ENCODE data around the gene UBE2M. TPM values are rescaled to one million over a fixed set of nuclear protein-coding genes. Genes with fewer than 3 reads are reported as not detected.

UBE2M gene
- polyA plus RNA-seq, 1 of the 3 experiments (the other 2 are of a cell fraction) = 135 TPM

DNA sequence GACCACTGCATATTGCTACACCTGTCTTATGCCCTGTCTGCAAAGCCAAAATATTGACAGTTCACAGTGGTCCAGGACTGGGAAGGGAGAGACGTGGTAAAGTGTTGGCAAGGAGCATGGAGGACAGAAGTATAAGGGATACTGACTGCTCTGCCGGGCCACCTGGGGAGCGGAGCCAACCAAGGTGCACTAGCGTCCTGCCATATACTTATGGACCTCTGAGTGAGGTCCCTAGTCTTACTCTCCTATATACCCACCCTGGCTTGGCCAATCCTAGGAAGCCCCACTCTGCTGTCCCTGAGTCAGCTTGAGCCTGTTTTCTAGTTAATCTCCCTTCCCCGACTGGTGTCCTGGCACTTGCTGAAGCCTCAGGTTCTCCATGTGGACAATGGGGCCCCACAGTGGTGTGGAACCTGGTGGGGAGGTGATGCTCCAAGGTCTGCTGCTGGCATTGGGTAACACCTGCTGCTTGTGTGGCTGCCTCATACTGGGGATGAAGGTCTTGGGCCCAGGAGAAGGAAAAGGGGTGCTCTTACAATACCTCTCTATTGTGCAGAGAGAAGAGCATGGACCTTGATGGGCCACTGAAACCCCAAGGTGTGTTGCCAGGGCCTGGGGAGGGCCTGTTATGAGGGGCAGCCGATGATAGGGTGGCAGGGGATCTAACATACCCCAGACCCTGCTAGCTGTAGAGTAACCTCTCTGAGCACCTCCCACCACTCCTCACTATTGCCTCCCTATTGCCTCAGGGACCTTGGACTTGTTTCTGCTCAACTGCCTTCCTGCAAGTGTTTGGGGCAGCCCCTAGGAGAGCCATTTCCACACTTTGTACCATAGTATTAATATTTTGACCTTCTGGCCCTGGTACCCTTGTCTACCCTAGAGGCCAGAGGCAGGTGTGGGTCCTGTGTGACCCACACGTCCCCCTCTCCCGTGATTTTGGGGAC lies 21.3 kb downstream of the UBE2M start:
- no peak for DNase-seq
- TF ChIP-seq MXI1 (IDR thresholded peaks at IDR 0.05; ENCODE audit: low read depth, low read length) = no peak
- no peak for TF ChIP-seq ELF1 (IDR thresholded peaks at IDR 0.05)
- TF ChIP-seq, protein P1, sequence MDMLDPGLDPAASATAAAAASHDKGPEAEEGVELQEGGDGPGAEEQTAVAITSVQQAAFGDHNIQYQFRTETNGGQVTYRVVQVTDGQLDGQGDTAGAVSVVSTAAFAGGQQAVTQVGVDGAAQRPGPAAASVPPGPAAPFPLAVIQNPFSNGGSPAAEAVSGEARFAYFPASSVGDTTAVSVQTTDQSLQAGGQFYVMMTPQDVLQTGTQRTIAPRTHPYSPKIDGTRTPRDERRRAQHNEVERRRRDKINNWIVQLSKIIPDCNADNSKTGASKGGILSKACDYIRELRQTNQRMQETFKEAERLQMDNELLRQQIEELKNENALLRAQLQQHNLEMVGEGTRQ (IDR thresholded peaks at IDR 0.05; ENCODE audit: borderline replicate concordance, low read depth, low read length) = no peak
- no peak for TF ChIP-seq EZH2phosphoT487 (IDR thresholded peaks at IDR 0.05; ENCODE audit: borderline replicate concordance, low read depth)
- no peak for TF ChIP-seq SIN3A (IDR thresholded peaks at IDR 0.05; ENCODE audit: borderline replicate concordance, low read depth, low read length)
- TF ChIP-seq FOXJ3 (CRISPR knock-in tag; IDR thresholded peaks at IDR 0.05) = no peak
- H3K27me3 ChIP-seq (ENCODE audit: insufficient read depth) = peaks cover 2% of the 10 kb centered on the region; the same call in 1 of the 2 replicates
- H3K9me2 ChIP-seq = no peaks in the 10 kb centered on the region
- no peaks in the 10 kb centered on the region for H3K4me1 ChIP-seq (ENCODE audit: control insufficient read depth in 1 of 2, insufficient read depth in 2 of 2, low read depth in 1 of 2, low read length in 1 of 2)
- no peak overlapping the region for H2AFZ ChIP-seq (ENCODE audit: low read depth)
- H4K20me1 ChIP-seq (ENCODE audit: insufficient read depth) = no peaks in the 10 kb centered on the region
- H3K9ac ChIP-seq = no peak overlapping the region
- H3K4me2 ChIP-seq = no peak overlapping the region
- H3K36me3 ChIP-seq (replicated peaks in 1 of 2; ENCODE audit: control insufficient read depth in 1 of 2, insufficient read depth in 2 of 2, low read length in 1 of 2) = no peaks in the 10 kb centered on the region
- 70% methylated on average over 8 of the region's 8 CpGs for WGBS (ENCODE audit: low lambda C conversion rate)
- CTCF ChIA-PET = no interaction called here
- H3K79me2 ChIP-seq (ENCODE audit: insufficient read depth) = no peaks in the 10 kb centered on the region
- H3F3A ChIP-seq (replicated peaks; ENCODE audit: insufficient read depth) = no peaks in the 10 kb centered on the region
- POLR2A ChIA-PET = no interaction called here
- H3K27ac ChIP-seq (ENCODE audit: low read depth in 2 of 2, low read length in 1 of 2) = no peak overlapping the region
- no peak overlapping the region for H3K4me3 ChIP-seq (ENCODE audit: low read depth in 2 of 2, low read length in 1 of 2)
- H3K9me3 ChIP-seq = no peaks in the 10 kb centered on the region

DNA sequence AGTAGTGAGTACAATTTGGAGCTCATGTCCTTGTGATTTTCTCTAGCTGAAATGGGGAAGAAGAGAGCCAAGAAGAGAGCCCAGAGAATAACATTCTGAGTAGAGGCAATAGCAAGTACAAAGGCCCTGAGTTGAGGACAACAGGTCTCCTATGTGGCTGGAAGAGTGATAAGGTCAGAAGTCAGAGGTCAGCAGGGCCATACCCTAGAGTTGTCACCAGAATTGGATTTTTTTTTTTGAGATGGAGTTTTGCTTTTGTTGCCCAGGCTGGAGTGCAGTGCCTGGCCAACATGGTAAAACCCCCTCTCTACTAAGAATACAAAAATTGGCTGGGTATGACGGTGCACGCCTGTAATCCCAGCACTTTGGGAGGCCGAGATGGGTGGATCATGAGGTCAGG lies 22.6 kb downstream of the UBE2M start:
- Histone ChIP-seq H3K9ac (no peak overlapping the region), H3K4me3 (ENCODE audit: low read depth in 2 of 2, low read length in 1 of 2) (no peak overlapping the region), H3F3A (replicated peaks; ENCODE audit: insufficient read depth) (no peaks in the 10 kb centered on the region), H3K36me3 (replicated peaks in 1 of 2; ENCODE audit: control insufficient read depth in 1 of 2, insufficient read depth in 2 of 2, low read length in 1 of 2) (no peaks in the 10 kb centered on the region), H3K79me2 (ENCODE audit: insufficient read depth) (no peaks in the 10 kb centered on the region), H3K4me2 (no peak overlapping the region), H3K27me3 (ENCODE audit: insufficient read depth) (peaks cover 11% of the 10 kb centered on the region; the same call in 1 of the 2 replicates), H3K9me3 (no peaks in the 10 kb centered on the region), H4K20me1 (ENCODE audit: insufficient read depth) (no peaks in the 10 kb centered on the region), H3K4me1 (ENCODE audit: control insufficient read depth in 1 of 2, insufficient read depth in 2 of 2, low read depth in 1 of 2, low read length in 1 of 2) (no peaks in the 10 kb centered on the region; a peak in 1 of 4 replicates), H3K9me2 (no peaks in the 10 kb centered on the region), H3K27ac (ENCODE audit: low read depth in 2 of 2, low read length in 1 of 2) (no peak overlapping the region), H2AFZ (ENCODE audit: low read depth) (no peak overlapping the region)
- CTCF ChIA-PET = interaction anchor here (2.0 kb wide), 1 partner anchor 17 kb away, joined by 4 read pairs; the partner anchor contains the start of gene ZBTB45
- no peak for TF ChIP-seq GATA2 (CRISPR knock-in tag; IDR thresholded peaks at IDR 0.05)
- no peak for TF ChIP-seq SMC3 (IDR thresholded peaks at IDR 0.05; ENCODE audit: low read depth, low read length)
- TF ChIP-seq NRF1 (IDR thresholded peaks at IDR 0.05; ENCODE audit: low read depth, low read length) = no peak
- TF ChIP-seq POLR2AphosphoS5 (IDR thresholded peaks at IDR 0.05; ENCODE audit: low read depth, low read length) = no peak
- TF ChIP-seq, protein P2, sequence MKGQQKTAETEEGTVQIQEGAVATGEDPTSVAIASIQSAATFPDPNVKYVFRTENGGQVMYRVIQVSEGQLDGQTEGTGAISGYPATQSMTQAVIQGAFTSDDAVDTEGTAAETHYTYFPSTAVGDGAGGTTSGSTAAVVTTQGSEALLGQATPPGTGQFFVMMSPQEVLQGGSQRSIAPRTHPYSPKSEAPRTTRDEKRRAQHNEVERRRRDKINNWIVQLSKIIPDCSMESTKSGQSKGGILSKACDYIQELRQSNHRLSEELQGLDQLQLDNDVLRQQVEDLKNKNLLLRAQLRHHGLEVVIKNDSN (IDR thresholded peaks at IDR 0.05; ENCODE audit: borderline replicate concordance, low read depth) = no peak
- no peak for TF ChIP-seq TAF1 (IDR thresholded peaks at IDR 0.05; ENCODE audit: borderline replicate concordance, low read depth, low read length)
- TF ChIP-seq, protein P1 (IDR thresholded peaks at IDR 0.05; ENCODE audit: borderline replicate concordance, low read depth, low read length) = no peak
- TF ChIP-seq FOXM1 (IDR thresholded peaks at IDR 0.05; ENCODE audit: low read depth) = no peak
- TF ChIP-seq, protein P3, sequence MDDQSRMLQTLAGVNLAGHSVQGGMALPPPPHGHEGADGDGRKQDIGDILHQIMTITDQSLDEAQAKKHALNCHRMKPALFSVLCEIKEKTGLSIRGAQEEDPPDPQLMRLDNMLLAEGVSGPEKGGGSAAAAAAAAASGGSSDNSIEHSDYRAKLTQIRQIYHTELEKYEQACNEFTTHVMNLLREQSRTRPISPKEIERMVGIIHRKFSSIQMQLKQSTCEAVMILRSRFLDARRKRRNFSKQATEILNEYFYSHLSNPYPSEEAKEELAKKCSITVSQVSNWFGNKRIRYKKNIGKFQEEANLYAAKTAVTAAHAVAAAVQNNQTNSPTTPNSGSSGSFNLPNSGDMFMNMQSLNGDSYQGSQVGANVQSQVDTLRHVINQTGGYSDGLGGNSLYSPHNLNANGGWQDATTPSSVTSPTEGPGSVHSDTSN (IDR thresholded peaks at IDR 0.05) = no peak
- TF ChIP-seq RFX5 (IDR thresholded peaks at IDR 0.05; ENCODE audit: low read length) = no peak
- TF ChIP-seq CHD2 (IDR thresholded peaks at IDR 0.05; ENCODE audit: low read length, partially characterized antibody) = no peak
- TF ChIP-seq FOSL2 (IDR thresholded peaks at IDR 0.05; ENCODE audit: borderline replicate concordance, low read depth) = no peak
- TF ChIP-seq, protein P4, sequence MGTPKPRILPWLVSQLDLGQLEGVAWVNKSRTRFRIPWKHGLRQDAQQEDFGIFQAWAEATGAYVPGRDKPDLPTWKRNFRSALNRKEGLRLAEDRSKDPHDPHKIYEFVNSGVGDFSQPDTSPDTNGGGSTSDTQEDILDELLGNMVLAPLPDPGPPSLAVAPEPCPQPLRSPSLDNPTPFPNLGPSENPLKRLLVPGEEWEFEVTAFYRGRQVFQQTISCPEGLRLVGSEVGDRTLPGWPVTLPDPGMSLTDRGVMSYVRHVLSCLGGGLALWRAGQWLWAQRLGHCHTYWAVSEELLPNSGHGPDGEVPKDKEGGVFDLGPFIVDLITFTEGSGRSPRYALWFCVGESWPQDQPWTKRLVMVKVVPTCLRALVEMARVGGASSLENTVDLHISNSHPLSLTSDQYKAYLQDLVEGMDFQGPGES (IDR thresholded peaks at IDR 0.05; ENCODE audit: low read depth, low read length) = no peak
- no peak for TF ChIP-seq RAD21 (IDR thresholded peaks at IDR 0.05; ENCODE audit: low read length)
- TF ChIP-seq EP300 (IDR thresholded peaks at IDR 0.05; ENCODE audit: borderline replicate concordance in 1 of 2, low read depth in 1 of 2, low read length in 1 of 2) = no peak
- DNase-seq = no peak
- POLR2A ChIA-PET = interaction anchor here (0.9 kb wide), 1 partner anchor 16 kb away, joined by 3 read pairs; the partner anchor contains the start of gene ZBTB45
- WGBS (ENCODE audit: low lambda C conversion rate) = 92% methylated on average over 3 of the region's 3 CpGs
